Caco-2 (cell line): ENCODE measurements around the gene LARP6. TPM values are rescaled to one million over a fixed set of nuclear protein-coding genes. Genes with fewer than 3 reads are reported as not detected.

Source experiments
- BruUV-seq: library from RNA; stranded (reverse); fragments of 400-500 nt; replicated peaks from 2 replicates; lab custom pipeline; 2021; lab: Mats Ljungman, UMichigan
- CTCF ChIA-PET: fragments of 300-600 bp; sonication (Branson Sonifier 250); formaldehyde crosslinking; loops from one replicate; lab custom pipeline; 2022; ENCODE audit warnings: antibody characterized with exemption; lab: Charles Lee
- POLR2A ChIA-PET: fragments of 300-600 bp; sonication (Branson Sonifier 250); formaldehyde crosslinking; loops from one replicate; lab custom pipeline; 2022; ENCODE audit warnings: antibody characterized with exemption; lab: Charles Lee
- DNase-seq, 2 experiments: peaks; one replicate each; pipeline versions ENCODE4 v3.0.0 to v3.0.0-alpha.2; 2020 to 2022
- H3K27me3 ChIP-seq: replicated peaks from 2 replicates; pipeline ENCODE4 v1.6.0; 2011; ENCODE audit warnings: low read length; ENCODE audit not compliant: control insufficient read depth, insufficient read depth
- H3K36me3 ChIP-seq: 2 replicates; pipeline ENCODE4 v1.5.1; 2011; ENCODE audit warnings: low read length; ENCODE audit not compliant: control insufficient read depth, insufficient read depth
- H3K4me1 ChIP-seq: fragments of 250-450 bp; sonication (Bioruptor Pico); 2 replicates; pipeline ENCODE4 v1.5.1; 2020; ENCODE audit warnings: mild to moderate bottlenecking
- H3K4me3 ChIP-seq: 2 replicates; pipeline ENCODE4 v1.5.1; 2011; ENCODE audit warnings: low read depth, mild to moderate bottlenecking, control low read depth, low read length
- H3K9me3 ChIP-seq: fragments of 250-450 bp; sonication (Bioruptor Pico); 2 replicates; pipeline ENCODE4 v1.5.1; 2020; ENCODE audit warnings: mild to moderate bottlenecking, moderate library complexity
- H3K27ac Mint-ChIP-seq: one replicate; pipeline ENCODE4 v1.8.0; 2022; ENCODE audit warnings: mixed read lengths; ENCODE audit not compliant: unreplicated experiment
- H3K27me3 Mint-ChIP-seq: one replicate; pipeline ENCODE4 v1.8.0; 2022; ENCODE audit warnings: mixed read lengths; ENCODE audit not compliant: insufficient read depth, unreplicated experiment
- H3K36me3 Mint-ChIP-seq: one replicate; pipeline ENCODE4 v1.8.0; 2022; ENCODE audit warnings: mild to moderate bottlenecking, mixed read lengths; ENCODE audit not compliant: insufficient read depth, unreplicated experiment
- H3K4me1 Mint-ChIP-seq: one replicate; pipeline ENCODE4 v1.8.0; 2022; ENCODE audit warnings: low read depth, mixed read lengths; ENCODE audit not compliant: unreplicated experiment
- H3K4me3 Mint-ChIP-seq: one replicate; pipeline ENCODE4 v1.8.0; 2022; ENCODE audit warnings: mild to moderate bottlenecking, moderate library complexity, mixed read lengths; ENCODE audit not compliant: unreplicated experiment
- H3K9me3 Mint-ChIP-seq: one replicate; pipeline ENCODE4 v1.8.0; 2022; ENCODE audit warnings: mixed read lengths; ENCODE audit not compliant: unreplicated experiment
- CTCF ChIP-seq, 2 experiments: fragments of 200-600 bp in 1 of 2; IDR thresholded peaks; 1 replicate in 1 of 2; 2 replicates in 1 of 2; pipeline versions ENCODE4 v1.5.1 to v1.8.0; 2011 to 2022; ENCODE audit warnings: antibody characterized with exemption in 1 of 2, control low read depth in 1 of 2, inconsistent platforms in 1 of 2, low read depth in 1 of 2, low read length in 1 of 2, mild to moderate bottlenecking in 1 of 2, moderate library complexity in 1 of 2; ENCODE audit not compliant: insufficient read depth in 1 of 2, severe bottlenecking in 1 of 2, unreplicated experiment in 1 of 2
- intact Hi-C: fragments of 100-400 bp; cut with micrococcal nuclease; formaldehyde crosslinking; loops from one replicate; pipeline ENCODE4 v1.10.0; 2022; ENCODE audit not compliant: unreplicated experiment
- total RNA-seq: library from RNA; stranded (reverse); gene quantifications from 2 replicates; pipeline ENCODE4 v1.2.3, GENCODE V29; 2022

LARP6 gene
- total RNA-seq, 1 experiment from 2014 or later = 19.7 TPM

GRCh38 chr15:70827721-70828120 lies 26.2 kb downstream of the LARP6 start:
- H3K27ac Mint-ChIP-seq = no peak overlapping the region
- Histone ChIP-seq H3K36me3 (no peaks in the 10 kb centered on the region), H3K9me3 (no peaks in the 10 kb centered on the region), H3K27me3 (no peaks in the 10 kb centered on the region), H3K4me3 (no peak overlapping the region), H3K4me1 (peaks cover 24% of the 10 kb centered on the region)
- POLR2A ChIA-PET = no interaction called here
- intact Hi-C loops = no loop called here
- no peak for TF ChIP-seq CTCF (IDR thresholded peaks at IDR 0.05; ENCODE audit: insufficient read depth in 1 of 2, low read depth in 1 of 2, low read length in 1 of 2, severe bottlenecking in 1 of 2, unreplicated experiment in 1 of 2)
- no peaks in the 10 kb centered on the region for H3K9me3 Mint-ChIP-seq
- peaks cover 21% of the 10 kb centered on the region for H3K4me1 Mint-ChIP-seq
- no peak for DNase-seq
- BruUV-seq = no TSS peak
- no peak overlapping the region for H3K4me3 Mint-ChIP-seq
- CTCF ChIA-PET = no interaction called here
- no peaks in the 10 kb centered on the region for H3K27me3 Mint-ChIP-seq
- no peaks in the 10 kb centered on the region for H3K36me3 Mint-ChIP-seq

- ChIA-PET CTCF (interaction anchor here (1.0 kb wide), 1 partner anchor 16 kb away, joined by 4 read pairs; no protein-coding TSS in a partner anchor), POLR2A (no interaction called here)
- Histone ChIP-seq H3K27me3 (no peaks in the 10 kb centered on the region), H3K9me3 (no peaks in the 10 kb centered on the region), H3K36me3 (no peaks in the 10 kb centered on the region), H3K4me1 (peaks cover 24% of the 10 kb centered on the region), H3K4me3 (no peak overlapping the region)
- no TSS peak for BruUV-seq
- no peak for TF ChIP-seq CTCF (IDR thresholded peaks at IDR 0.05; ENCODE audit: insufficient read depth in 1 of 2, low read depth in 1 of 2, low read length in 1 of 2, severe bottlenecking in 1 of 2, unreplicated experiment in 1 of 2)
- intact Hi-C loops = no loop called here
- Mint-ChIP-seq H3K36me3 (no peaks in the 10 kb centered on the region), H3K4me1 (peaks cover 24% of the 10 kb centered on the region), H3K4me3 (no peak overlapping the region), H3K9me3 (no peaks in the 10 kb centered on the region), H3K27ac (peak overlapping the region; percentile 5), H3K27me3 (no peaks in the 10 kb centered on the region)
- DNase-seq = peak in 1 of 2 experiments; percentile 5
These were observed 27.3 kb downstream of the LARP6 start for GRCh38 chr15:70826634-70827033.

GRCh38 chr15:70825841-70826240 lies 28.1 kb downstream of the LARP6 start:
- Mint-ChIP-seq H3K27ac (no peak overlapping the region), H3K4me1 (peaks cover 24% of the 10 kb centered on the region), H3K9me3 (no peaks in the 10 kb centered on the region), H3K36me3 (no peaks in the 10 kb centered on the region), H3K27me3 (no peaks in the 10 kb centered on the region), H3K4me3 (no peak overlapping the region)
- Histone ChIP-seq H3K36me3 (no peaks in the 10 kb centered on the region), H3K9me3 (no peaks in the 10 kb centered on the region), H3K4me3 (no peak overlapping the region), H3K27me3 (no peaks in the 10 kb centered on the region), H3K4me1 (peaks cover 24% of the 10 kb centered on the region)
- CTCF ChIA-PET = interaction anchor here (1.2 to 1.9 kb wide), 3 partner anchors 14 to 103 kb away, joined by 4 to 16 read pairs (median 5); no protein-coding TSS in a partner anchor
- DNase-seq = no peak
- TF ChIP-seq CTCF (IDR thresholded peaks at IDR 0.05; ENCODE audit: insufficient read depth in 1 of 2, low read depth in 1 of 2, low read length in 1 of 2, severe bottlenecking in 1 of 2, unreplicated experiment in 1 of 2) = no peak
- POLR2A ChIA-PET = no interaction called here
- intact Hi-C loops = loop anchor here (1.0 kb wide), 2 partner anchors 28 to 49 kb away; partner anchors contain the start of gene LARP6
- no TSS peak for BruUV-seq
